IgD-negative memory B cell (primary cell): ENCODE data around the gene C10orf71. TPM values are rescaled to one million over a fixed set of nuclear protein-coding genes. Genes with fewer than 3 reads are reported as not detected.

Source experiments
- H3K27ac Mint-ChIP-seq, 3 donors: one replicate each; pipeline ENCODE4 v1.8.0; 2020 to 2022; ENCODE audit warnings: mild to moderate bottlenecking in 3 of 3, mixed read lengths in 3 of 3, moderate library complexity in 1 of 3
- H3K27me3 Mint-ChIP-seq: one replicate; pipeline ENCODE4 v1.8.0; 2021; ENCODE audit warnings: mixed read lengths
- H3K36me3 Mint-ChIP-seq: one replicate; pipeline ENCODE4 v1.8.0; 2020; ENCODE audit warnings: mild to moderate bottlenecking, mixed read lengths
- H3K4me1 Mint-ChIP-seq, 3 donors: one replicate each; pipeline ENCODE4 v1.8.0; 2020 to 2022; ENCODE audit warnings: mixed read lengths in 3 of 3, mild to moderate bottlenecking in 1 of 3
- H3K4me3 Mint-ChIP-seq, 4 donors: one replicate each; pipeline ENCODE4 v1.8.0; 2020 to 2022; ENCODE audit warnings: mild to moderate bottlenecking in 4 of 4, mixed read lengths in 4 of 4, moderate library complexity in 3 of 4
- H3K9me3 Mint-ChIP-seq, 3 donors: one replicate each; pipeline ENCODE4 v1.8.0; 2020 to 2021; ENCODE audit warnings: mixed read lengths in 3 of 3, mild to moderate bottlenecking in 1 of 3
- polyA plus RNA-seq: library from polyadenylated mRNA; unstranded; fragments of 300-500 nt; fragmentation: Illumina TruSeq; gene quantifications from one replicate; pipeline ENCODE4 v1.2.3, GENCODE V29; 2021

The C10orf71 gene
- polyA plus RNA-seq, 1 donor from 2014 or later = not detected

- H3K4me1 Mint-ChIP-seq = peaks cover under 1 to 2% (median under 1%) of the 10 kb centered on the region in 3 donors
- no peak overlapping the region for H3K27ac Mint-ChIP-seq
- H3K4me3 Mint-ChIP-seq = peak overlapping the region in 1 of 4 donors; percentile 42
- H3K9me3 Mint-ChIP-seq = peaks cover 0 to 8% (median 0%) of the 10 kb centered on the region in 3 donors
- H3K27me3 Mint-ChIP-seq = peaks cover 10% of the 10 kb centered on the region
- H3K36me3 Mint-ChIP-seq = peaks cover 2% of the 10 kb centered on the region
Measured at GRCh38 chr10:49356944-49357343, 58.0 kb downstream of the C10orf71 start.

- peaks cover 2% of the 10 kb centered on the region for H3K36me3 Mint-ChIP-seq
- peaks cover 0 to 8% (median 2%) of the 10 kb centered on the region in 3 donors for H3K9me3 Mint-ChIP-seq
- no peak overlapping the region for H3K27ac Mint-ChIP-seq
- peaks cover 4 to 11% (median 9%) of the 10 kb centered on the region in 3 donors for H3K4me1 Mint-ChIP-seq
- H3K27me3 Mint-ChIP-seq = peaks cover 10% of the 10 kb centered on the region
- no peak overlapping the region for H3K4me3 Mint-ChIP-seq
Measured at GRCh38 chr10:49357910-49358309, 58.9 kb downstream of the C10orf71 start.

- H3K4me3 Mint-ChIP-seq = no peak overlapping the region
- peaks cover 0 to 8% (median 2%) of the 10 kb centered on the region in 3 donors for H3K9me3 Mint-ChIP-seq
- peaks cover 4 to 14% (median 9%) of the 10 kb centered on the region in 3 donors for H3K4me1 Mint-ChIP-seq
- peaks cover 10% of the 10 kb centered on the region for H3K27me3 Mint-ChIP-seq
- H3K36me3 Mint-ChIP-seq = peaks cover 2% of the 10 kb centered on the region
- H3K27ac Mint-ChIP-seq = no peak overlapping the region
Measured at GRCh38 chr10:49359349-49360270, 60.6 kb downstream of the C10orf71 start.

- Mint-ChIP-seq H3K4me3 (no peak overlapping the region), H3K4me1 (peaks cover 4 to 14% (median 9%) of the 10 kb centered on the region in 3 donors), H3K36me3 (peaks cover 2% of the 10 kb centered on the region), H3K27me3 (peaks cover 7% of the 10 kb centered on the region), H3K9me3 (peaks cover 0 to 8% (median 2%) of the 10 kb centered on the region in 3 donors), H3K27ac (no peak overlapping the region)
Measured at GRCh38 chr10:49360271-49361177, 61.6 kb downstream of the C10orf71 start.

- peaks cover 7% of the 10 kb centered on the region for H3K27me3 Mint-ChIP-seq
- peaks cover 4 to 14% (median 9%) of the 10 kb centered on the region in 3 donors for H3K4me1 Mint-ChIP-seq
- peaks cover 2% of the 10 kb centered on the region for H3K36me3 Mint-ChIP-seq
- no peak overlapping the region for H3K27ac Mint-ChIP-seq
- H3K9me3 Mint-ChIP-seq = peaks cover 0 to 8% (median 2%) of the 10 kb centered on the region in 3 donors
- no peak overlapping the region for H3K4me3 Mint-ChIP-seq
Measured at GRCh38 chr10:49361178-49361554, 62.2 kb downstream of the C10orf71 start.

GRCh38 chr10:49361735-49362568 lies 63.0 kb downstream of the C10orf71 start:
- Mint-ChIP-seq H3K9me3 (peaks cover 0 to 4% (median 2%) of the 10 kb centered on the region in 3 donors), H3K36me3 (no peaks in the 10 kb centered on the region), H3K27me3 (peaks cover 5% of the 10 kb centered on the region), H3K27ac (peak overlapping the region in 2 of 3 donors; percentile 25 to 78), H3K4me1 (peaks cover 4 to 14% (median 9%) of the 10 kb centered on the region in 3 donors), H3K4me3 (peak overlapping the region in 2 of 4 donors; percentile 33 to 34)

- Mint-ChIP-seq H3K27ac (peak overlapping the region in 2 of 3 donors; percentile 25 to 78), H3K9me3 (peaks cover 0 to 2% (median 1%) of the 10 kb centered on the region in 3 donors), H3K27me3 (peaks cover 5% of the 10 kb centered on the region), H3K36me3 (no peaks in the 10 kb centered on the region), H3K4me1 (peaks cover 4 to 14% (median 9%) of the 10 kb centered on the region in 3 donors), H3K4me3 (peak overlapping the region in 3 of 4 donors; percentile 14 to 68 (median 17))
Measured at GRCh38 chr10:49362596-49363260, 63.8 kb downstream of the C10orf71 start.

- Mint-ChIP-seq H3K4me1 (peaks cover 4 to 14% (median 9%) of the 10 kb centered on the region in 3 donors), H3K36me3 (no peaks in the 10 kb centered on the region), H3K4me3 (peak overlapping the region in 1 of 4 donors; percentile 68), H3K27me3 (peaks cover 5% of the 10 kb centered on the region), H3K27ac (no peak overlapping the region), H3K9me3 (peaks cover 0 to 2% (median 0%) of the 10 kb centered on the region in 3 donors)
Measured at GRCh38 chr10:49363309-49364031, 64.5 kb downstream of the C10orf71 start.

- Mint-ChIP-seq H3K27me3 (peaks cover 2% of the 10 kb centered on the region), H3K4me3 (peak overlapping the region in 1 of 4 donors; percentile 20), H3K36me3 (no peaks in the 10 kb centered on the region), H3K27ac (no peak overlapping the region), H3K4me1 (peaks cover 4 to 14% (median 9%) of the 10 kb centered on the region in 3 donors), H3K9me3 (peaks cover 0 to 2% (median 0%) of the 10 kb centered on the region in 3 donors)
Measured at GRCh38 chr10:49364051-49364450, 65.1 kb downstream of the C10orf71 start.

- H3K36me3 Mint-ChIP-seq = no peaks in the 10 kb centered on the region
- H3K27me3 Mint-ChIP-seq = no peaks in the 10 kb centered on the region
- no peak overlapping the region for H3K4me3 Mint-ChIP-seq
- H3K4me1 Mint-ChIP-seq = peaks cover 4 to 14% (median 9%) of the 10 kb centered on the region in 3 donors
- no peak overlapping the region for H3K27ac Mint-ChIP-seq
- peaks cover 0 to 2% (median 0%) of the 10 kb centered on the region in 3 donors for H3K9me3 Mint-ChIP-seq
Measured at GRCh38 chr10:49364747-49365146, 65.8 kb downstream of the C10orf71 start.

- Mint-ChIP-seq H3K36me3 (no peaks in the 10 kb centered on the region), H3K4me1 (peaks cover 4 to 14% (median 9%) of the 10 kb centered on the region in 3 donors), H3K27me3 (no peaks in the 10 kb centered on the region), H3K9me3 (peaks cover 0 to 2% (median 0%) of the 10 kb centered on the region in 3 donors), H3K4me3 (no peak overlapping the region), H3K27ac (no peak overlapping the region)
Measured at GRCh38 chr10:49365275-49365674, 66.3 kb downstream of the C10orf71 start.

- Mint-ChIP-seq H3K4me3 (peak overlapping the region in 1 of 4 donors; percentile 45), H3K36me3 (no peaks in the 10 kb centered on the region), H3K27ac (no peak overlapping the region), H3K27me3 (no peaks in the 10 kb centered on the region), H3K4me1 (peaks cover 4 to 14% (median 9%) of the 10 kb centered on the region in 3 donors), H3K9me3 (peaks cover 0 to 2% (median 0%) of the 10 kb centered on the region in 3 donors)
Measured at GRCh38 chr10:49365675-49366415, 66.9 kb downstream of the C10orf71 start.
